HL-60 (cell line): ENCODE measurements around the gene MAP6.

Source experiments
- DNase-seq, 2 experiments: peaks; one replicate each; pipeline ENCODE4 v3.0.0-alpha.2; 2010 to 2020; ENCODE audit warnings: low read depth in 1 of 2, low spot score in 1 of 2
- H3K27ac ChIP-seq: fragments of 250-450 bp; sonication (Bioruptor Pico); replicated peaks from 2 replicates; pipeline ENCODE4 v1.5.1; 2020; ENCODE audit warnings: mild to moderate bottlenecking, moderate library complexity
- H3K27me3 ChIP-seq: fragments of 250-450 bp; sonication (Bioruptor Pico); 2 replicates; pipeline ENCODE4 v1.5.1; 2021; ENCODE audit warnings: mild to moderate bottlenecking, moderate library complexity; ENCODE audit not compliant: insufficient read depth, poor library complexity, severe bottlenecking
- H3K4me3 ChIP-seq: replicated peaks from 2 replicates; pipeline ENCODE4 v1.5.1; 2011; ENCODE audit warnings: mild to moderate bottlenecking, control low read depth, low read length; ENCODE audit not compliant: insufficient read depth
- GABPA ChIP-seq: IDR thresholded peaks from 2 replicates; pipeline ENCODE4 v1.6.1; 2012; ENCODE audit warnings: low read depth
- POLR2AphosphoS5 ChIP-seq: IDR thresholded peaks from 2 replicates; pipeline ENCODE4 v1.6.1; 2012; ENCODE audit warnings: low read depth
- SPI1 ChIP-seq: IDR thresholded peaks from 2 replicates; pipeline ENCODE4 v1.6.1; 2012; ENCODE audit warnings: low read depth, mild to moderate bottlenecking, borderline replicate concordance
- long read RNA-seq: library from polyadenylated mRNA; unstranded; transcript quantifications from one replicate; pipeline ENCODE4 v2.0.0, GENCODE V29; 2020
- TF ChIP-seq, protein P1 (sequence below): IDR thresholded peaks from 2 replicates; pipeline ENCODE4 v1.6.1; 2012; ENCODE audit warnings: low read depth; ENCODE audit not compliant: insufficient replicate concordance
- TF ChIP-seq, protein P2 (sequence below): IDR thresholded peaks from one replicate; pipeline ENCODE4 v1.5.1; 2011; ENCODE audit warnings: low read length, control low read depth, inconsistent platforms; ENCODE audit not compliant: insufficient read depth

The MAP6 gene
- long read RNA-seq, result 0 reads

DNA sequence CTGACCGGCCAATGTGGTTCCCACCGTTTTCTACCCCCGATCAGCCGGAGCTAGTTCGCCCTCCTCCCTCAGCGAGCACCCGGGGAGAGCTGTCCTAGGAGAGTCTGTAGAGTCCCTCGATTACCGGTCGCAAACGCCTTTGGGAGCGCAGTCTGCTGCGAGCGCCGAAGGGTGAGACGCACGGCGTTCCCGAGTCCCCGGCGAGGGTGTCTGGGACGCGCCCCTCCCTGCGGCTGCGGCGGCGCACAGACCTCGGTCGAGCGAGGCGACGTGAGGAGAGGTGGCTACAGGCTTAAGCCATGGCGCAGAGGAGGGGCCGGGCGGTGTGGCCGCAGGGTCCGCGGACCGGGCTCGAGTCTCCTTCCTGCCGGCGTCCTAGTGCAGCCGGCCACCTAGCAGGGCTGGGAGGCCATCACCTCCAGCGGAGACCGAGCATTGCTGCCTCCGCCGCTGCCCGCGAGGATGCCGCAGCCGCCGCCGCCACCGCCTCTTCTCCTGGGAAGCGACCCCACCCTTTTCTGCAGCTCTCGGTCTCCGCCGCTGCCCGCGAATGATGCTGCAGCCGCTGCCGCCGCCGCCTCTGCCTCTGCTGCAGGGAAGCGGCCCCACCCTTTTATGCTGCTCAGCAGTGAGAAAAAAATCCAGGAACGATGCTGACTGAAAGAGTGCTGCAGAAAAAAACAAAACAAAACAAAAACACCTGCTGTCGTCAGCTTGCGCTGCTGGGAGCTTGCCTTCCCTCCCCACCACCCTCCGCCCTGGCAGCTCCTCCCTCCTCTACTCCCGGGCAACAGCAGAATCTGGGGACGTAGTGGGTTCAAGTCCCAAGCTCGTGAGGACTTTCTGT is at the start of gene MAP6:
MAP6 (minus strand) TSS at position 588 of the 847 bp plus-strand sequence. CDS start 669 bp downstream, outside the sequence.
- peak within 1 kb of the TSS; percentile 20 for H3K4me3 ChIP-seq
- no peak within 1 kb of the TSS for H3K27ac ChIP-seq
- DNase-seq, result no peak
- peaks cover 59% of the 10 kb centered on the region for H3K27me3 ChIP-seq
- TF ChIP-seq SPI1, result no peak
- TF ChIP-seq POLR2AphosphoS5, result no peak
- TF ChIP-seq, protein P1, sequence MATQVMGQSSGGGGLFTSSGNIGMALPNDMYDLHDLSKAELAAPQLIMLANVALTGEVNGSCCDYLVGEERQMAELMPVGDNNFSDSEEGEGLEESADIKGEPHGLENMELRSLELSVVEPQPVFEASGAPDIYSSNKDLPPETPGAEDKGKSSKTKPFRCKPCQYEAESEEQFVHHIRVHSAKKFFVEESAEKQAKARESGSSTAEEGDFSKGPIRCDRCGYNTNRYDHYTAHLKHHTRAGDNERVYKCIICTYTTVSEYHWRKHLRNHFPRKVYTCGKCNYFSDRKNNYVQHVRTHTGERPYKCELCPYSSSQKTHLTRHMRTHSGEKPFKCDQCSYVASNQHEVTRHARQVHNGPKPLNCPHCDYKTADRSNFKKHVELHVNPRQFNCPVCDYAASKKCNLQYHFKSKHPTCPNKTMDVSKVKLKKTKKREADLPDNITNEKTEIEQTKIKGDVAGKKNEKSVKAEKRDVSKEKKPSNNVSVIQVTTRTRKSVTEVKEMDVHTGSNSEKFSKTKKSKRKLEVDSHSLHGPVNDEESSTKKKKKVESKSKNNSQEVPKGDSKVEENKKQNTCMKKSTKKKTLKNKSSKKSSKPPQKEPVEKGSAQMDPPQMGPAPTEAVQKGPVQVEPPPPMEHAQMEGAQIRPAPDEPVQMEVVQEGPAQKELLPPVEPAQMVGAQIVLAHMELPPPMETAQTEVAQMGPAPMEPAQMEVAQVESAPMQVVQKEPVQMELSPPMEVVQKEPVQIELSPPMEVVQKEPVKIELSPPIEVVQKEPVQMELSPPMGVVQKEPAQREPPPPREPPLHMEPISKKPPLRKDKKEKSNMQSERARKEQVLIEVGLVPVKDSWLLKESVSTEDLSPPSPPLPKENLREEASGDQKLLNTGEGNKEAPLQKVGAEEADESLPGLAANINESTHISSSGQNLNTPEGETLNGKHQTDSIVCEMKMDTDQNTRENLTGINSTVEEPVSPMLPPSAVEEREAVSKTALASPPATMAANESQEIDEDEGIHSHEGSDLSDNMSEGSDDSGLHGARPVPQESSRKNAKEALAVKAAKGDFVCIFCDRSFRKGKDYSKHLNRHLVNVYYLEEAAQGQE, result no peak
- TF ChIP-seq, protein P2, sequence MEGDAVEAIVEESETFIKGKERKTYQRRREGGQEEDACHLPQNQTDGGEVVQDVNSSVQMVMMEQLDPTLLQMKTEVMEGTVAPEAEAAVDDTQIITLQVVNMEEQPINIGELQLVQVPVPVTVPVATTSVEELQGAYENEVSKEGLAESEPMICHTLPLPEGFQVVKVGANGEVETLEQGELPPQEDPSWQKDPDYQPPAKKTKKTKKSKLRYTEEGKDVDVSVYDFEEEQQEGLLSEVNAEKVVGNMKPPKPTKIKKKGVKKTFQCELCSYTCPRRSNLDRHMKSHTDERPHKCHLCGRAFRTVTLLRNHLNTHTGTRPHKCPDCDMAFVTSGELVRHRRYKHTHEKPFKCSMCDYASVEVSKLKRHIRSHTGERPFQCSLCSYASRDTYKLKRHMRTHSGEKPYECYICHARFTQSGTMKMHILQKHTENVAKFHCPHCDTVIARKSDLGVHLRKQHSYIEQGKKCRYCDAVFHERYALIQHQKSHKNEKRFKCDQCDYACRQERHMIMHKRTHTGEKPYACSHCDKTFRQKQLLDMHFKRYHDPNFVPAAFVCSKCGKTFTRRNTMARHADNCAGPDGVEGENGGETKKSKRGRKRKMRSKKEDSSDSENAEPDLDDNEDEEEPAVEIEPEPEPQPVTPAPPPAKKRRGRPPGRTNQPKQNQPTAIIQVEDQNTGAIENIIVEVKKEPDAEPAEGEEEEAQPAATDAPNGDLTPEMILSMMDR, result no peak
- TF ChIP-seq GABPA, result no peak

DNA sequence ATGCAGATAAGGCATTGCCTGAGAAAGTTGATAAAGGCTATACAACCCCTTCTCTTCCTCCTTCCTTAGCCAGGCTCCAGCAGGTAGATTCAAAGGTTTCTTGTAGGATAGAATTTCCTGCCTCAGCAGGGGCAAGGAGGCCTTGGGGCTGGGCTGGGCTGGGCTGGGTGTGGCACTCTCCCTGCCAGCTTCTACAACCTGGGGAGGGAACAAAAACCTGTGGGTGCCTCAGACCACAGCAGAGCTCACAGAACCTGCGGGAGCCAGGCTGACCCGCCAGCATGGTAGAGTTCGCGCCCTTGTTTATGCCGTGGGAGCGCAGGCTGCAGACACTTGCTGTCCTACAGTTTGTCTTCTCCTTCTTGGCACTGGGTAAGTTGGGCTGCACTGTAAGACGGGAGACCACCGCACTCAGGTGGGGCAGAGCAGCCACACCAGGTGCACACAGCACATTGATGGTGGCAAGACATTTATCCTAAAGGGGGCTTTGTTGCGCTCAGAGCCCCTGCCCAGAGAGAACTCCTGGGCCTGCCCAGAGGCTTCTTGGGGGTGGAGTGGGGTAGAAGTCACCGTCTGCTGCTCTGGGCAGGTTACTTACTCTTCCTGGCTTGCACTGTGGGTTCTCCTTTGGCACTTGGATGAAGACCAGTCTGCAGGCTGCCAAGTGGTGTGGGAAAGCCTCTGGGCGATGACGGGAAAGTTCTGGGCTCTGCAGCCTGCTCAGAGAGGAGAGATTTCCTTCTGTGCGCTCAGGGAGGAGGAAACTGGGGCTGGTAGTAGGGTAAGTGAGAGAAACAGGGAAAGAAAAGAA is 49.0 kb upstream of the MAP6 start, which contains the start of gene MOGAT2:
MOGAT2 (plus strand) TSS at position 231 of the 811 bp plus-strand sequence; CDS start at position 282, 51 bp downstream.
- Histone ChIP-seq H3K27ac (no peak within 1 kb of the TSS), H3K27me3 (no peaks in the 10 kb centered on the region), H3K4me3 (no peak within 1 kb of the TSS)
- TF ChIP-seq GABPA, result no peak
- TF ChIP-seq SPI1, result no peak
- DNase-seq, result no peak

DNA sequence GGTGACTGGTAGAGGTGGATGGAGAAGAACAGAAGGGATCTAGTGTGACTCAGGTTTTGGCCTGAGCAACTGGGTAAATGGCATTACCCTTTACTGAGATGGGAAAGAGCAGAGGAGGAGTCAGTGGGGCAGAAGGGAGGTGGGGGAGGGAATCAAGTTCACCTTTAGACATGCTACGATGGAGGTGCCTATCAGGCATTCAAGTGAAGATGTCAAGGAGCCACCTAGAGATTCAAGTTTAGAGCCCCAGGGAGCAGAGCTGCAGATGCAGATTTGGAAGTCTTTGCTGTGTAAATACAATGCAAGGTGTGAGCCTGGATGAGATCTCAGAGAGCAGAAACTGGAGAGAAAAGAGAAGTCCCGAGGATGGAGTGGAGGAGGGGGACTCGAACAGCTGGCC is 47.8 kb upstream of the MAP6 start:
- H3K4me3 ChIP-seq, result no peak overlapping the region
- no peaks in the 10 kb centered on the region for H3K27me3 ChIP-seq
- DNase-seq, result no peak
- no peak overlapping the region for H3K27ac ChIP-seq
- TF ChIP-seq, protein P2, result no peak
- TF ChIP-seq GABPA, result no peak
- no peak for TF ChIP-seq SPI1
- TF ChIP-seq, protein P1, result no peak
- no peak for TF ChIP-seq POLR2AphosphoS5

DNA sequence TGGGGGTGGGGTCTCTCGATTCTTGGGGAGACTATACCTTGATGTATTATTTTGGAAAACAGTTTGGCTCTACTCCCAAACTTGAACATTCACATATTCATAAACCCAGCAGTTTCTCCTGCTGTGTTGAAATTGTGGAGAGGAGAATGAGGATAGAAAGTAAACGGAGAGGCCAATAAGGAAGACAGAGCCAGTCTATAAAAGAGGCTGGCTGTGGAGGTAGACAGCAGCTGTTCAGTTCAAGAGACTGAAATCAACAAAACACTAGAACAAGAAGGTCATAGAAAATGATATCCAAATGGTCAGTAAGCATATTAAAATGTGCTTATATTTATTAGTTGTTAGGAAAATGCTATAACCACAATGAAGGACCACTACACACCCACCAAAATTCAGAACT is 46.9 kb upstream of the MAP6 start:
- no peak for TF ChIP-seq POLR2AphosphoS5
- TF ChIP-seq, protein P2, result no peak
- TF ChIP-seq GABPA, result no peak
- no peak for TF ChIP-seq SPI1
- TF ChIP-seq, protein P1, result no peak
- DNase-seq, result no peak
- Histone ChIP-seq H3K27me3 (no peaks in the 10 kb centered on the region), H3K27ac (no peak overlapping the region), H3K4me3 (no peak overlapping the region)
